Fibroblast of villous mesenchyme (primary cell): ENCODE results near the gene SGTA. TPM values are rescaled to one million over a fixed set of nuclear protein-coding genes. Genes with fewer than 3 reads are reported as not detected.

Experiments
- DNase-seq: peaks from one replicate; pipeline ENCODE4 v3.0.0-alpha.2; 2010; ENCODE audit warnings: low read depth
- H3K4me3 ChIP-seq: 2 replicates; pipeline ENCODE4 v1.5.1; 2011; ENCODE audit warnings: low read depth, mild to moderate bottlenecking, low read length
- total RNA-seq: library from RNA; depleted of rRNA; stranded (reverse); fragments of >200 nt; gene quantifications from 2 replicates; pipeline ENCODE4 v1.2.3, GENCODE V29; 2012
- TF ChIP-seq, protein P1 (sequence below): IDR thresholded peaks from 2 replicates; pipeline ENCODE4 v1.5.1; 2012; ENCODE audit warnings: low read depth, mild to moderate bottlenecking, low read length; ENCODE audit not compliant: insufficient read depth

Gene SGTA
- total RNA-seq, 1 donor, result 44.5 TPM

DNA sequence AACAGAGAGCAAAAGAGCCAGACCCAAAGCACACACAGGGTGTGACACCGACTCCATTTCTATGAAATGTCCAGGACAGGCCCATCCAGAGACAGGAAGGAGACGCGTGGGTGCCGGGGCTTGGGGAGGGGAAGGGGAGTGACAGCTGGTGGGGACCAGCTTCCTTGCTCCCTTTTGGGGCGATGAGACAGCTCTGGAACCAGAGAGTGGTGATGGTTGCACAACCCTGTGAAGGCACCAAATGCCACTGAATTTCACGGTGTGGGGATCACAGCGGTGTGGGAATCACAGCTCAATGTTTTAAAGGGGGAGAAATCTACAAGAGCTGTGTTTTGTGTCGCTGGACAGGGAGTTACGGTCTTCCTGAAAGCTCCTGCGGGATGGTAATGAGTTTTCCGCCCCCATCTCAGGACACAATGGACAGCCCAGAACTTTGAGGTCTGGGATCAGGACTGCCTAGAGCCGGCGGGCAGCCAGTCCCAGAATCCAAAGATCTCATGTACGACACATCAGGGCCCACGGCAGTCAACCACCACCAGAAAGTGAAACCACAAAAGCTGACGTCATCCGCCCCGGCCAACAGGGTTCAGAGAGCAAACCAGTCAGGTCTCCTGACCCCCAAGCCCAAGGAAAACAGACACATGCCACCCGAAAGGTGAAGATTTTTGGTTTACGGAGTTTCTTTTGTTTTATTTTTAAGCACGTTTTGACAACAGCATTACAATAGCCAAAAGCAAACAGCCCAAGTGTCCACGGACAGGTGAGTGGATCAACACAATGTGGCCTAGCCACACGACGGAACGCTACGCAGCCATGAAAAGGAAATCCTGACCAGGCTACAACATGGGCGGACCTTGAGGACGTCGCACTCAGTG is 7.3 kb downstream of the SGTA start:
- DNase-seq, result peak; percentile 88
- peak overlapping the region; percentile 43 for H3K4me3 ChIP-seq
- TF ChIP-seq, protein P1, sequence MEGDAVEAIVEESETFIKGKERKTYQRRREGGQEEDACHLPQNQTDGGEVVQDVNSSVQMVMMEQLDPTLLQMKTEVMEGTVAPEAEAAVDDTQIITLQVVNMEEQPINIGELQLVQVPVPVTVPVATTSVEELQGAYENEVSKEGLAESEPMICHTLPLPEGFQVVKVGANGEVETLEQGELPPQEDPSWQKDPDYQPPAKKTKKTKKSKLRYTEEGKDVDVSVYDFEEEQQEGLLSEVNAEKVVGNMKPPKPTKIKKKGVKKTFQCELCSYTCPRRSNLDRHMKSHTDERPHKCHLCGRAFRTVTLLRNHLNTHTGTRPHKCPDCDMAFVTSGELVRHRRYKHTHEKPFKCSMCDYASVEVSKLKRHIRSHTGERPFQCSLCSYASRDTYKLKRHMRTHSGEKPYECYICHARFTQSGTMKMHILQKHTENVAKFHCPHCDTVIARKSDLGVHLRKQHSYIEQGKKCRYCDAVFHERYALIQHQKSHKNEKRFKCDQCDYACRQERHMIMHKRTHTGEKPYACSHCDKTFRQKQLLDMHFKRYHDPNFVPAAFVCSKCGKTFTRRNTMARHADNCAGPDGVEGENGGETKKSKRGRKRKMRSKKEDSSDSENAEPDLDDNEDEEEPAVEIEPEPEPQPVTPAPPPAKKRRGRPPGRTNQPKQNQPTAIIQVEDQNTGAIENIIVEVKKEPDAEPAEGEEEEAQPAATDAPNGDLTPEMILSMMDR, result no peak

DNA sequence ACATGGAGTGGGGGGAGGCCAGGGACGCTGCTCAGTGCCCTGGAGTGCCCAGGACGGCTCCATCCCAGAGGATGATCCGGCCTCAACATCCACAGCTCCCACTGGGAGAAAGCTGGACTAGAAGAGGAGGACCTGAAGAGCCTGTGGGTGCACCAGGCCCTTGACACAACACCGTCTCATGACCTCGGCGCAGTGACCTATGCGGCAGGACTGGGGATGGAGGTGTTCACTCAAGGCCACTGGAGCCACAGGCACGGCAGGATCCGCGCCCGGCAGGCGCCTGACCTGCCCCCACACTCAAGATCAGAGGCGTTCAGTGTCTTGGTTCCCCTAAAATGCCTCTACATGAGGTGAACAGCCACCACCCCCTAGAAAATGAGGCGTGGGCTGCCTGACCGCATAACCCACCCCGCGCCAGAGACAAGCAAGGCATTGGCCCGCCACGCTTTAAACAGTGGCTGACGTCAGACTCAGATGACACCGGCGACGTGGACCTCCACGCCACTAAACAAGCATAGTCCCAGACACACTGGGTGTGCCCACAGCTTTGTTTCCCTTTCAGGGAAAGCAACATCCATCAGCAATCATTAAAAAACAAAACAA is 8.0 kb downstream of the SGTA start:
- DNase-seq, result peak; percentile 45
- TF ChIP-seq, protein P1, result no peak
- no peak overlapping the region for H3K4me3 ChIP-seq

DNA sequence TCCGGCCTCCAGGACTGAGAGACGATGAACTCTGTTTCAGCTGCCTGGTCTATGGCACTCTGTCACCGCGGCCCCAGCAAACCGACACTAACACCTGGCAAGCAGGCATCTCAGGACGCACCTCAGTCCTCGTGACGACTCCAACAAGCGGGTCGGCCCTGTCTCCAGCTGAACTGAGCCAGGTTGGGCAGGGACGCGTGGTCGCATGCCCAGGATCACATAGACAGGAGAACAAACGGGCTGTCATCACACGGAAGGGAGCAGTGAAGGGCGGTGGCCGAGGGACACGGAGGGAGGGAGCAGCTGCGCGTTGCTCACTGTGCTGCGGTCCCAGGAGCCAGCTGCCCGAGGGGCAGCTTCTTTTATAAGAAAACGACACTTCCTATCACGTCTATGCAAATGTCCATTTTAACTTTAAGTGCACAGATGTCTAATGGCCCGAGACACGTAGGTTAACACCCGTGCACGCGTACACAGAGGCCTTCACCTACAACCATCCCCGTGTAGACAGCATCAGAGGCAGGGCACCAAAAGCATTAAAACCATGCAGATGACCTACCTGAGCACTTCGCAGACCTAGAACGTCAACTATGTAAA is 8.9 kb downstream of the SGTA start:
- no peak overlapping the region for H3K4me3 ChIP-seq
- TF ChIP-seq, protein P1, result no peak
- no peak for DNase-seq

DNA sequence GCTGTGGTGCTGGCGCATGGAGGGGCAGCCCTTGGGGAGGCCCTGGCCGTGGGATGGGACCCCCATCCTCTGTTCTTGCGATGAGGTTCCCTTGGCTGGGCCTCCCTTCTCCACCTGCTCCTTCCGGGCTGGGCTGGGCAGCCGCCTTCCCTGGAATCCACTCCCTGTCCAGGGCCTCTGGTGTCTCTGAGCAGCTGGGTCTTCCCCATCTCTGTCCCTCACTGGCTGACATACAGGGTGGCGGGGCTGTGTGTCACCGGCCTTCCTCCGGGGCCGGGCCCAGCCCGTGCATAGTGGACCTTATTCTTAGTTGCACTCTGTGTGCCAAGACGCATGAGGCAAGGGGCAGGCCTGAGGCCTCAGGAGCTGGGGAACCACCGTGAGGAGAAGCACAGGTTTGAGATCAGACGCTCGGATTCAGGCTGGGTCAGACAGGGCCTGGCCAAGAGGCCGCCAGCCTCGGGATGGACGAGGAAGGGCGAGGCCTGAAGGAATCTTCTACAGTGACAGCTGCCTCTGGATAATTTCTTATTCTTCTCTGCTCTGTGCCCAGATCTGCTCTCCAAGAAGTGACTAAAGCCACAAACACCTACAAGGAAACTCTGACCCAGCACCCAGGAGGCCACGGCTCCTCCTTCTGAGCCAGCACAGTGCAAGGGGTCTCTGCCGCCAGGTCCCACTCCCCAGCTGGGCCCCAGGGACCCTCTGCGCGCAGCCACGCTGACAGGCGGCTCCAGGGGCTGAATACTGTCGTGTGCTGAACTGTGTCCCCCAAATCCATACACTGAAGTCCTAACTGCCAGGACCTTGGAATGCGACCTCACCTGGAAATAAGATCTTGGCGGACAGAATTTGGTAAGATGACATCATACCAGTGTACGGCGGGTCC is 11.0 kb downstream of the SGTA start:
- TF ChIP-seq, protein P1, result no peak
- no peak overlapping the region for H3K4me3 ChIP-seq
- no peak for DNase-seq

DNA sequence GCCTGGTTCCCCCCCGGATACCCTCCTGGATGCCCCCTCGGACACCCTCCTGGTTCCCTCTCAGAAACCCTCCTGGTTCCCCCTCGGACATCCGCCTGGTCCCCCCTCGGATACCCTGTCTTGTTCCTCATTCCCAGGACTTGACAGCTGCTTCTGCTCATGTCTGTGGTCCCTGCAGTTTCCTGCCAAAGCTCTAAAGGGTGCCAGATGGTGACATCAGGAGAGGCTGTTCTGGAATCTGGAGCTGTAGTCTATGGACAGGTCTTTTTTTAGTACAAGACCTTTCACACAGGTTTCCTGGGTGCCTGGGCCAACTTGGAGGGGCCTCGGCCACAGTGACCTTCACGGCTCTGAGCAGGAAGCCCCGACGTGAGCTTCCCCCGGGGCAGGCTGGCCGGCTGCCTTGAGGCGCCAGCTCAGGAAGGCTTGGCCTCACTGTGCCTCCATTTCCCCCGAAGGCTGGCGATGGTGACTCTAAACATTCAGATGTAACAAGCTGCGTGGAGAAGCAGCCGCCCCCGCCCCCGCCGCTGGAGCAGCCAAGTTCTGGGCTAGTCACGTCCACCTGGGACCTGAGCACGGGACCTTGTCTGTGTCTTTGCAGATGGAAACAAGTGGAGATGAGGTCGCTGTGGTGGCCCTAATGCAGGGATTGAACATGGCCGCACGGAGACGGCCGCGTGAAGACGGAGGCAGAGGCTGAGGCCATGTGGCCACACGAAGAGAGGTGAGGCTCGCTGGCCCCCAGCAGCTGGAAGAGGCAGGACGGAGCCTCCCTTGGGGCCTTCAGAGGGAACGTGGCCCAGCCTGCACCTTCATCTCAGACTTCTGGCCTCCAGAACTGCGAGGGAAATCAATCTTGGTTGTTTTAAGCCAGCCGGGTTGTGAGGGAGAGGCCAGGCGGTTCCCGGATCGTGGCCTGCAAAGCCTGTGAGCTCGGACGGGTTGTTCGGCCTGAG is 12.7 kb downstream of the SGTA start:
- TF ChIP-seq, protein P1, result no peak
- no peak overlapping the region for H3K4me3 ChIP-seq
- DNase-seq, result no peak
